ENCODE results near the gene CGRRF1.

Gene CGRRF1

GRCh38 chr14:54549862-54550261 lies 40.2 kb downstream of the CGRRF1 start:
- TF ChIP-seq CTCF (IDR thresholded peaks at IDR 0.05; ENCODE audit: insufficient read depth, low read length, poor library complexity, severe bottlenecking), result no peak
- no peak for TF ChIP-seq EZH2phosphoT487 (conservative IDR thresholded peaks at IDR 0.05; ENCODE audit: low read length)
- H3K9me2 ChIP-seq (replicated peaks; ENCODE audit: insufficient read depth, low read length), result no peaks in the 10 kb centered on the region
- H3K4me3 ChIP-seq (ENCODE audit: insufficient read depth, low read length, poor library complexity, severe bottlenecking), result no peak overlapping the region
- H3K4me2 ChIP-seq (ENCODE audit: low read depth, low read length, poor library complexity, severe bottlenecking), result no peak overlapping the region
- no peak overlapping the region for H3K9ac ChIP-seq (ENCODE audit: low read length)
- no peaks in the 10 kb centered on the region for H3K9me3 ChIP-seq (ENCODE audit: insufficient read depth, low read length)
- no peak overlapping the region for H2AFZ ChIP-seq (ENCODE audit: low read depth, low read length, severe bottlenecking)
- no peaks in the 10 kb centered on the region for H3K27me3 ChIP-seq (ENCODE audit: low read length)
- H4K20me1 ChIP-seq (ENCODE audit: low read depth, low read length), result no peaks in the 10 kb centered on the region
- H3K27ac ChIP-seq (ENCODE audit: low read depth, low read length), result no peak overlapping the region
- no peaks in the 10 kb centered on the region for H3K79me2 ChIP-seq (ENCODE audit: insufficient read depth, low read length)
- no peaks in the 10 kb centered on the region for H3K36me3 ChIP-seq (ENCODE audit: low read length)
- H3F3A ChIP-seq (ENCODE audit: insufficient read depth), result no peaks in the 10 kb centered on the region

GRCh38 chr14:54550514-54550913 lies 40.8 kb downstream of the CGRRF1 start:
- Histone ChIP-seq H3K9me2 (replicated peaks; ENCODE audit: insufficient read depth, low read length) (no peaks in the 10 kb centered on the region), H3K27ac (ENCODE audit: low read depth, low read length) (no peak overlapping the region), H3F3A (ENCODE audit: insufficient read depth) (no peaks in the 10 kb centered on the region), H3K36me3 (ENCODE audit: low read length) (no peaks in the 10 kb centered on the region), H2AFZ (ENCODE audit: low read depth, low read length, severe bottlenecking) (no peak overlapping the region), H3K79me2 (ENCODE audit: insufficient read depth, low read length) (no peaks in the 10 kb centered on the region), H3K4me3 (ENCODE audit: insufficient read depth, low read length, poor library complexity, severe bottlenecking) (no peak overlapping the region), H3K9ac (ENCODE audit: low read length) (no peak overlapping the region), H3K9me3 (ENCODE audit: insufficient read depth, low read length) (no peaks in the 10 kb centered on the region), H3K4me2 (ENCODE audit: low read depth, low read length, poor library complexity, severe bottlenecking) (no peak overlapping the region), H4K20me1 (ENCODE audit: low read depth, low read length) (no peaks in the 10 kb centered on the region), H3K27me3 (ENCODE audit: low read length) (no peaks in the 10 kb centered on the region)
- TF ChIP-seq CTCF (IDR thresholded peaks at IDR 0.05; ENCODE audit: insufficient read depth, low read length, poor library complexity, severe bottlenecking) (no peak), EZH2phosphoT487 (conservative IDR thresholded peaks at IDR 0.05; ENCODE audit: low read length) (no peak)

- Histone ChIP-seq H3K4me3 (ENCODE audit: insufficient read depth, low read length, poor library complexity, severe bottlenecking) (no peak overlapping the region), H4K20me1 (ENCODE audit: low read depth, low read length) (no peaks in the 10 kb centered on the region), H2AFZ (ENCODE audit: low read depth, low read length, severe bottlenecking) (no peak overlapping the region), H3K9me2 (replicated peaks; ENCODE audit: insufficient read depth, low read length) (no peaks in the 10 kb centered on the region), H3K79me2 (ENCODE audit: insufficient read depth, low read length) (no peaks in the 10 kb centered on the region), H3K9ac (ENCODE audit: low read length) (no peak overlapping the region), H3K27ac (ENCODE audit: low read depth, low read length) (no peak overlapping the region), H3K9me3 (ENCODE audit: insufficient read depth, low read length) (no peaks in the 10 kb centered on the region), H3K36me3 (ENCODE audit: low read length) (no peaks in the 10 kb centered on the region), H3K4me2 (ENCODE audit: low read depth, low read length, poor library complexity, severe bottlenecking) (no peak overlapping the region), H3F3A (ENCODE audit: insufficient read depth) (no peaks in the 10 kb centered on the region), H3K27me3 (ENCODE audit: low read length) (no peaks in the 10 kb centered on the region)
- no peak for TF ChIP-seq CTCF (IDR thresholded peaks at IDR 0.05; ENCODE audit: insufficient read depth, low read length, poor library complexity, severe bottlenecking)
- no peak for TF ChIP-seq EZH2phosphoT487 (conservative IDR thresholded peaks at IDR 0.05; ENCODE audit: low read length)
Observed at GRCh38 chr14:54554401-54554800, 44.7 kb downstream of the CGRRF1 start.
